ENCODE measurements around the gene BTBD19. TPM values are rescaled to one million over a fixed set of nuclear protein-coding genes. Genes with fewer than 3 reads are reported as not detected.
"Not testable (repeated sequence)": the region's sequence is repeated elsewhere in the genome, so short reads cannot be mapped to it uniquely, and the experiment has no call there.

The BTBD19 gene
- total RNA-seq, 2 donors from 2014 or later, result 5.7 to 9.9 TPM

DNA sequence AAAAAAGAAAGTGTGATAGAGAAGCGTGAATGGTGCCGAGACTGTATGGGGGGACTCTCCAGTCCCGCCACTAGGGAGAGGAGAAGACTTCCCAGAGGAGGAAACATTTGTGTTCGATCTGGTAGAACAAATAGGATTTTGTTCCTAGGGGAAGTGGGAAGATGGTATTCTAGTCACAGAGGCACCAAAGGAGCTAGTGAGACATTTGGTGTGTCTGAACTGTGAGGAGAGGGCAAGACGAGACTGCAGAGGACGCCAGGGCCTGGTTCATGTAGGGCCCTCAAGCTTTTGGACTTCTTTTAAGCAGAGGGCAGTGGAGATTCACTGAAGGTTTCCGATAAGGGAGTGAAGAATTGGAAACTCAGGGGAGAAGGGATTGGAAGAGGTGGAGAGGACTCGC lies 2.9 kb downstream of the BTBD19 start:
- ATAC-seq, result no peak
- Histone ChIP-seq H3K4me1 (peaks cover 74% of the 10 kb centered on the region), H3K27me3 (no peaks in the 10 kb centered on the region), H3K9me3 (no peaks in the 10 kb centered on the region), H3K4me3 (no peak overlapping the region), H3K36me3 (replicated peaks in 1 of 2; ENCODE audit: insufficient read depth in 1 of 2, low read depth in 2 of 2) (no peaks in the 10 kb centered on the region), H3K27ac (peak overlapping the region in 1 of 4 donors; percentile 91)
- intact Hi-C loops (cut with DNase I), result no loop called here
- TF ChIP-seq POLR2A (IDR thresholded peaks at IDR 0.05) (no peak), CTCF (IDR thresholded peaks at IDR 0.05) (no peak)
- peak in 2 of 4 donors; percentile 4 to 8 for DNase-seq
- WGBS, 2 donors, result 79 to 84% methylated on average over 8 of the region's 8 CpGs

- DNase-seq, result peak; percentile 30 to 46 (median 39)
- H3K4me3 ChIP-seq, result peak overlapping the region in 1 of 2 donors; percentile 17
- H3K27ac ChIP-seq, result peak overlapping the region; percentile 58 to 83 (median 72)
- 57 to 82% methylated on average over 2 to 20 of the region's 48 CpGs for WGBS, 2 donors
- H3K27me3 ChIP-seq, result no peaks in the 10 kb centered on the region
- H3K4me1 ChIP-seq, result peaks cover 56% of the 10 kb centered on the region
- intact Hi-C loops (cut with DNase I), result no loop called here
- no peaks in the 10 kb centered on the region for H3K36me3 ChIP-seq (replicated peaks in 1 of 2; ENCODE audit: insufficient read depth in 1 of 2, low read depth in 2 of 2)
- H3K9me3 ChIP-seq, result no peaks in the 10 kb centered on the region
- ATAC-seq, result peak; percentile 11
- no peak for TF ChIP-seq POLR2A (IDR thresholded peaks at IDR 0.05)
- TF ChIP-seq CTCF (IDR thresholded peaks at IDR 0.05), result no peak
These were observed 4.7 kb downstream of the BTBD19 start for GRCh38 chr1:44812822-44813543.

DNA sequence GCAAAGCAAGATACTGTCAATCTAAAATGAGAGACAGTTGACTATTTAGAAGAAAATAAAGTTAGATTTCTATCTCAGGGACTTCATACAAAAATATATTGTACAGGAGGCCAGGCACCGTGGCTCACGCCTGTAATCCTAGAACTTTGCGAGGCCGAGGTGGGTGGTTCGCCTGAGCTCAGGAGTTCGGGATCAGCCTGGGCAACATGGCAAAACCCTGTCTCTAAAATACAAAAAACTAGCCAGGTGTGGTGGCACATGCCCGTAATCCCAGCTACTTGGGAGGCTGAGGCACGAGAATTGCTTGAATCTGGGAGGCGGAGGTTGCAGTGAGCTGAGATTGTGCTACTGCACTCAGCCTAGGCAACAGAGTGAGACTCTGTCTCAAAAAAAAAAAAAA lies 7.6 kb downstream of the BTBD19 start:
- H3K4me3 ChIP-seq; ATAC-seq; H3K36me3 ChIP-seq (replicated peaks in 1 of 2; ENCODE audit: insufficient read depth in 1 of 2, low read depth in 2 of 2); intact Hi-C loops (cut with DNase I); DNase-seq; H3K27ac ChIP-seq; H3K27me3 ChIP-seq; H3K9me3 ChIP-seq: not testable (repeated sequence)
- H3K4me1 ChIP-seq, result peaks cover 42% of the 10 kb centered on the region
- 90 to 92% methylated on average over 9 of the region's 9 CpGs for WGBS, 2 donors

GRCh38 chr1:44817307-44817706 lies 9.0 kb downstream of the BTBD19 start:
- TF ChIP-seq POLR2A (IDR thresholded peaks at IDR 0.05) (no peak), CTCF (IDR thresholded peaks at IDR 0.05) (no peak)
- DNase-seq (no peak), ATAC-seq (no peak)
- WGBS, 2 donors, result 70 to 71% methylated on average over 2 of the region's 2 CpGs
- H3K27ac ChIP-seq, result no peak overlapping the region
- no peaks in the 10 kb centered on the region for H3K27me3 ChIP-seq
- no peaks in the 10 kb centered on the region for H3K9me3 ChIP-seq
- H3K4me3 ChIP-seq, result no peak overlapping the region
- H3K36me3 ChIP-seq (replicated peaks in 1 of 2; ENCODE audit: insufficient read depth in 1 of 2, low read depth in 2 of 2), result no peaks in the 10 kb centered on the region
- intact Hi-C loops (cut with DNase I), result no loop called here
- H3K4me1 ChIP-seq, result peaks cover 47% of the 10 kb centered on the region

DNA sequence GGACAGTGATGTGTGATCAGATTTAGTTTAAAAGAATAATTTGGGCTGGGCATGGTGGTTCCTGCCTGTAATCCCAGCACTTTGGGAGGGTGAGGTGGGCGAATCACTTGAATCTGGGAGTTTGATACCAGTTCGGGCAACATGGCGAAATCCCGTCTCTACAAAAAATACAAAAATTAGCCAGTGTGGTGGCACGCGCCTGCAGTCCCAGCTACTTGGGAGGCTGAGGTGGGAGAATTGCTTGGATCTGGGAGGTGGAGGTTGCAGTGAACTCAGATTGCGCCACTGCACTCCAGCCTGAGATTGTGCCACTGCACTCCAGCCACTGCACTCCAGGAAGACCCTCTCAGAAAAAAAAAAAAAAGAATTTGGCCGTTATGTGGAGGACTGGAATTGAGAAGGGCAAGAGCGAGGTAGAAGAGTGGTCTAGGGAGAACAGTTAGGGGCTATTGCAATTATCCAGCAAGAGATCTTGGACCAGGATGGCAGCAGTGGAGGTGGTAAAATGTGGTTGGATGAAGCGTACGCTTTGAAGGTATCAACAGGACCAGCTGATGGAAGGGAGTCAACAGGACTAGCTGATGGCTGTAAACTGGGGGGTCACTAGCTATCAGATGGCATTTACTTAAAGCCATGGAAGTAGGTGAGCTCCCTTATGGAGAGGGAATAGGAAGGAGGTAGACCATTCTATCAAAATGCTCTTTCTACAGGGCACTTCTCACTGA lies 9.6 kb downstream of the BTBD19 start:
- WGBS, 2 donors, result 91 to 92% methylated on average over 11 of the region's 11 CpGs
- Histone ChIP-seq H3K36me3 (replicated peaks in 1 of 2; ENCODE audit: insufficient read depth in 1 of 2, low read depth in 2 of 2) (no peaks in the 10 kb centered on the region), H3K4me1 (peaks cover 43% of the 10 kb centered on the region), H3K9me3 (no peaks in the 10 kb centered on the region), H3K27ac (no peak overlapping the region), H3K27me3 (no peaks in the 10 kb centered on the region), H3K4me3 (no peak overlapping the region)
- intact Hi-C loops (cut with DNase I), result no loop called here
- no peak for DNase-seq
- TF ChIP-seq CTCF (IDR thresholded peaks at IDR 0.05) (no peak), POLR2A (IDR thresholded peaks at IDR 0.05) (no peak)
- no peak for ATAC-seq

Data from body of pancreas (tissue), 4 donors.